ENCODE data around the gene HAND2.

HAND2 gene

DNA sequence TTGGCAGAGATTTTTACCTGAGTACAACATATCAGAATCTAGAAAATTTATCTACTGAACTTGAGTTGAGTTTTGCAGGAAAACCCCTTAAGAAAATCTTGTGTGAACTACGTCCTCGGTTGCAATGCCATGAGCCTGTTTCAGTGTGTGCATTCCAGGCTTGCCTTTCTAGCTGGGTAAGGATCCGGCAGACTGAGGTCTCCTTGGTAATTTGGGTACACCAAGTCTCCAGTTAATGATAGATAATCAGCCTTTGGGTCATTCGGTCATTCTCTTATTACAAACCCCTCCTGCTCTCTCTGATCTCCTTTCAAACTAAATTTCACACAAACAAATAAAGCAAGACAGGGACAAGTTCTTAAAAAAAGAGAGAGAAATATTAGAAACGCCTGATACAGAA lies 5.9 kb upstream of the HAND2 start:
- DNase-seq (ENCODE audit: low spot score) = no peak

- no peak for DNase-seq (ENCODE audit: low spot score)
Observed at GRCh38 chr4:173535165-173535902, 5.3 kb upstream of the HAND2 start.

DNA sequence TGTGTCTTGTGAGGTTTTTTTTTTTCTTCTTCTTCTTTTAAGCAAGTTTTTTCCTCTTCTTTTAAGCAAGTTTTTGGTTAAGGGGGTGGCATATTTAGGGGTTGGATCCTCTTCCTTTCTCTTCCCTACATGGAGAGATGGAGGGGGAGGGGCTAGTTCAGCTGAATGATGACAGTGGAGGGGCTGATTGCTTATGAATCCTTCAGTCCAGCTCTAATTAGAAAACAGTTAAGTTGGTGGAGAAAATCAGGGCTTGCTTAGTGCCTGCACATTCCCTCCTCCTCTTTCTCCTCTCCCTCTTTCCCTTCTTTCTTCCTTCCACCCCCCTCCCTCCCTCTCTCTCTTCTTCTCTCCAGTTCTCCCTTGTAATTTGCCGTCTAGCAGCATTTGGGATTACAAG lies 4.4 kb upstream of the HAND2 start:
- no peak for DNase-seq (ENCODE audit: low spot score)

DNA sequence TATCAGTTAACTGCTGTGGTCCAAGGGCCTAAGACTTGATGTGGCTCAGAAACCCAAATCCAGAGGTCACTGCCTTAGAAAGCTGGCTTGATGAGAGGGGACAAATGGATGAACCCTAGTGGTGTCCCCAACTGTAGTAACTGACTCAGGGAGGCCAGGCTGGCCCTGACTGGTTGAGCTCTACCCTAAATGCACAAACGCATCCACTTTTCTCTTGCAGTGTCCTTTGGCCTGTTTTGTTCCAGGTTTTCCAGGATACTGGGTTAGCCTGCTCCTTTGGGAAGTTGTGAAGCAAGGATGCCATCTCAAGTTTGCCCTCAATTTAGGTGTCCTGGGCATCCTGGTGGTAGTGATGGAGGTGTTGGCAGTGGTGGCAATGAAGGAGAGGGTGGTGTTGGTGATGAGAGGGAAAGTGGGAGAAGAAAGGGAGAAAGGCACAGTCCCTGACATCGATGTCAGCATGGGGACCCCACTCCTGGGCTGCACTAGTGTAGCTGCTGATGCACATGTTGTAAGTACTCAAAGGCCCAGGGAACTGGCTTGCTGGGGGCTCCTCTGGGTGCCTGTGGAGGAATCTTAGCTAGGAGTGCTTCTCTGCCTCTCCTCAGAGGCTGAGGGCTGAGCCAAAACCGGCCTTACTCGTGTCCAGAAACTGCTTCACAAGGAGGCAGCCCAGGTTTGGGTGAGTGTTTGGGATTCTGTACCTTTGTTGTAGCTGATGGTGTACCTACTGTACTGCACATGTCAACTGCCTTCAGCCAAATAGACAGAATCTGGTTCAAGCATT lies 2.9 kb upstream of the HAND2 start:
- no peak for DNase-seq (ENCODE audit: low spot score)

GRCh38 chr4:173531086-173531965 lies 1.3 kb upstream of the HAND2 start:
- no peak for DNase-seq (ENCODE audit: low spot score)

DNA sequence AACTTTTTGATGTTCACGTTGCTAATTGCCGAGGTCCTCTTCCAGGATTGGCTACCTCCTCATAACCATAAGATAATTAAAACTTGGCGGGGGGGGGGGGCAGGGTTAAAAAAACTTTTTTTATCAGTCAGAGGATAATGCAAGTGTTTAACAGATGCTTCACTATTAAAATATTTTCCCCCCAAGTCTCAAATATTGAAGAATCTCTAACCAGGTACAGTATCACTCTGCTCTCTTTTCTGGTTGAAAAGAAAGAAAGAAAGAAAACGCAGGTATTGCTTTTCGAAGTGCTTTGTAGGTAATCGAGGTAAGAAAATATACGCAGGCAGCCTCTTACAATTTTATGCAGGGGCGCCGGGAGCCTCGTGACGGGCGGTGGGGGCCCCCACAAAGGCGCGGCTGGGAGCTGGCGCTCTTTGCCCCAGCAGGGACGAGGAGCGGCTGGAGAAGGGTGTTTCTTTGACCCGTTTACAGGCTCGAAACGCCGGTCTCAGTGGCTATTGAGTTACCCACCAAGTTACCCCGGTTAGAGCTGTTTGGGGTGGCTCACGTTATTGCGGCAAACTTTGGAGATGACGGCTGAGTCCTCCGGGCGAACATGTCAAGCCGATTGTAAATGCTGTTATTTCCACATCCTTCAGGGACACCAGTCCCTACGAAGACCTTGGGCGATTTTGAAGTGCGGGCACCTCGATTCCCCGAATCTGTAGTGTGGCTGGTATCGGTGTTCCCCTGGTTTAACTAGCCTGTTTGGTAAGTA lies 477 bp upstream of the HAND2 start:
- DNase-seq (ENCODE audit: low spot score) = no peak

DNA sequence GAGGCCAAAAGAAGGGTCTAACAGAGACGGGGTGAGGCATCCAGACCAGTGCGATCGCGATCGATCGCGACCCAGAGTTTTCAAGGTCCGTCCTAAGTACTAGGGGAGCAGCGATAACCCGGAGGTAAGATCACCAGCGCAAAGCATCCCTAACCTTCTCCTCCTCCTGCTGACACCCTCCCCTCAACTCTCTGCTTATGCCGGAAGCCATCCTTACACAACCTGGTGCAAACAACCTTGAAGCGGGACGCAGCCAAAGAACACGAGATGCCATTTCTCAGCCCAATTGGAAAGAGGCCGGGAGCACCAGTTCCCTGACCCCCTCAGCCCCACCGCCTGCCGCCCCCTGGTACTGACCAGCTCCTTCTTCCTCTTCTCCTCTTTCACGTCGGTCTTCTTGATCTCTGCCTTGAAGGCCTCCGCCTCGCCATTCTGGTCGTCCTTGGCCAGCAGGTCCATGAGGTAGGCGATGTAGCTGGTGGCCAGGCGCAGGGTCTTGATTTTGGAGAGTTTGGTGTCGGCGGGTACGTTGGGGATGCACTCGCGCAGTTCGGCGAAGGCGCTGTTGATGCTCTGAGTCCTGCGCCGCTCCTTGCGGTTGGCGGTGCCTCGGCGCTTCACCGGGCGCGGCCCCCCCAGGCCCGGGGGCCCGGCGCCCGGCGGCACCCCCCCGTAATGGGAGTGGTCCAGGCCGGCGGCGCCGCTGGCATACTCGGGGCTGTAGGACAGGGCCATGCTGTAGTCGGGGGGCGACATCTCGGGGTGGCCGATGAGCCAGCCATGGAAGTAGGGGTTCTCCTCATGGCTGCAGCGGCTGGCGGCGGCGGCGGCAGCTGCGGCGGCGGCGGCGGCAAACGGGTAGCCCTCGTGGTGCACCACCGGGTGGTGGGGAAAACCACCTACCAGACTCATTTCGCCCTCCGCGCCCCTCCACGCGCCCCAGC lies 1.4 kb downstream of the HAND2 start:
- DNase-seq (ENCODE audit: low spot score) = no peak

- no peak for DNase-seq (ENCODE audit: low spot score)
Observed at GRCh38 chr4:173527103-173527891, 2.7 kb downstream of the HAND2 start.

- DNase-seq (ENCODE audit: low spot score) = no peak
Observed at GRCh38 chr4:173526724-173527102, 3.3 kb downstream of the HAND2 start.

DNA sequence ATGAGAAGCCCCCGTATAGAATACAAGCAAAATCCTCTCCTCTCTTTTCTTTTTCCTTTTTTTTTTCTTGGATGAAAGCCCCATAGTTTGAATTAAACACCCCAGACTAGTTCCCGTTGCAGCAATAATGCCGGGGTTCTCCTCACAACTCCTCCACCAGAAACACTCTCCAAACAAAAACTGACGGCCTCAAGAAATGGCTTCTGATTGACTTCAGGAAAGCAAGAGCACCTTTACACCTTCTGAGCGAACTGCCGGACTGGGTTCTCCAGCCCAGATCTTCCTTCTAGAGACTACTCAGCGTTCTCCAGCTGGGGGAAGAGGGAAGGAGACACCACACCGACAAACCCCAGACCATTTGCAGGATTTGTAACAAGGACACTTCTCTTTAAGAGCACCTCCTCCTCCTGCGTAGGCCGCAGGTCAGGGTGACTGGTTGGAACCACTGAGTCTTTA lies 4.0 kb downstream of the HAND2 start:
- no peak for DNase-seq (ENCODE audit: low spot score)

- no peak for DNase-seq (ENCODE audit: low spot score)
Observed at GRCh38 chr4:173525118-173526011, 4.7 kb downstream of the HAND2 start.

- no peak for DNase-seq (ENCODE audit: low spot score)
Observed at GRCh38 chr4:173524218-173525117, 5.6 kb downstream of the HAND2 start.

GRCh38 chr4:173522951-173523395 lies 7.1 kb downstream of the HAND2 start:
- DNase-seq (ENCODE audit: low spot score) = no peak

DNA sequence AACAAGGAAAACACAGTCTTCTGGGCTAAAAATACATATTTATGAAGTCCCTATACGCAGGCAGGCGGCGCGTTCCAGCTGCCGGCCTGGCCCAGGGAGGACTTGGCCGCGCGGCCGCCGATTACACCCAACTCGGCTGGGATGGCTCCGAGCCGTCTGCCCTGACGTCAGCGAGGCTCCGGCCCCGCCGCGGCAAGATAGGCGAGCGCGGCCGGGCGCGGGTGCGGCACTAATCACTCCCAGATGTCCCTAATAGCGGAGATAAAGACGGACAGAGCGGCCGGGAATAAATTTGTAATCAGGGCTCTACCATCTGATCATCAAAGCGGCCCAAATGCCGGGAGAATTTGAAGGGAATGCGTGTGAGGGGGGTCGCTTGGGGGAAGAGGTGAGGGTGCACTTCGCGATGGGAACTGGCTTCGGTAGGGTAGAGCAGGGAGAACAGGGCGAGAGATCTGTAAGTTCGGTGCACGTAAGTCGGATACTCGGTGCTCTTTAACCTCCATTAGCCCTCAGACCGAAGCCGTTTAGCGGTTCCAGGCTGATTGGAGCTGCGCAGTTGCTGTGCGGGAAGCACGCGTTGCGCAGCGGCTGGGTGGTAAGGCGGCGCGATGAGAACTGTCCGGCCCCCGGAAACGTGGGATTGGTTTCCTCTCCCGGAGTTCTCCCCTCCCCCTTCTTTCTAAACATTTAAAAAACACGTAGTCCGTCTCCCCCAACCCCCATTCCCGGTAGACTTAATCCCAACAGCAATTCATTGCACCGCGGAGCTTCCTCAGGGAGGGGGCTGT lies 7.7 kb downstream of the HAND2 start:
- no peak for DNase-seq (ENCODE audit: low spot score)

DNA sequence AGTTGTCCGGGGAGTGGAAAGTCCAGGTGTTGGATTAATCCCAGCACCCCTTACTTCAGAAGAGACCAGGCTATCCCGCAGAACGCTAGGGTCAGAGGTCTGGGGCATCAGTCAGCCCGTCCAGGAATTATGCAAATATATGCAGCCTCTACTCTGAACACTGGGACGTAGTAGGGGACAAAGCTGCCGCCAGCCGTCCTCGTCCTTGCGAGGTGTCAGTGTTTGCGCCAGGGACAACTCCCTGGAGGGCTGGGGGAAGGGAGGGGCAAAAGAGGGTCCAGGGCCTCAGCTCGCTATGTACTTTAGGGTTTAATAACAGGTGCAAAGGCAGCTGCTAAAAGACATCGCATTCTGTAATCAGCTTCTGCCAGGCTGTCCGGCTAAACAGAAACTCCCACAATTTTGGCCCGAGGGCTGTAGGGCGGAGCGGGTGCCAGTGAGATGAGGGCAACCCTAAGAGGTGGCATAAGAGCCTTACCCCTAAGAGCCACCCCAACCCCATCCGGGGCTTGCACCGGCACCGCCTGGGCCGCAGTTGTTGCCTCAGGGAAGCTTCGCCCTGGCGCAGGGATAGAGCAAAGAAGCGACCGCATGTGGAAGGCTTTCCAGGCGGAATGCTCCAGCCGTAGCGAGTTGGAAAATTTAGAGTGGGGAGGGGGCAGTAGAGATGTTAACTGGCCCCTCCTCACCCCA lies 8.4 kb downstream of the HAND2 start:
- DNase-seq (ENCODE audit: low spot score) = no peak

GRCh38 chr4:173520921-173521466 lies 9.0 kb downstream of the HAND2 start:
- DNase-seq (ENCODE audit: low spot score) = no peak
